LHCN-M2 (cell line): ENCODE results near the gene ACOT8. TPM values are rescaled to one million over a fixed set of nuclear protein-coding genes. Genes with fewer than 3 reads are reported as not detected.
A peak's percentile ranks its signal among the peaks of the same experiment; 100 is the strongest.
"Not testable (repeated sequence)": the region's sequence is repeated elsewhere in the genome, so short reads cannot be mapped to it uniquely, and the experiment has no call there.

Experiments used
- DNase-seq: peaks from one replicate; pipeline ENCODE4 v3.0.0-alpha.2; 2012; ENCODE audit warnings: low read depth
- total RNA-seq: library from RNA; depleted of rRNA; stranded (reverse); fragments of >200 nt; gene quantifications from 2 replicates; pipeline ENCODE4 v1.2.3, GENCODE V29; 2014

ACOT8 gene
- total RNA-seq, 1 experiment from 2014 or later, result 46.6 TPM

DNA sequence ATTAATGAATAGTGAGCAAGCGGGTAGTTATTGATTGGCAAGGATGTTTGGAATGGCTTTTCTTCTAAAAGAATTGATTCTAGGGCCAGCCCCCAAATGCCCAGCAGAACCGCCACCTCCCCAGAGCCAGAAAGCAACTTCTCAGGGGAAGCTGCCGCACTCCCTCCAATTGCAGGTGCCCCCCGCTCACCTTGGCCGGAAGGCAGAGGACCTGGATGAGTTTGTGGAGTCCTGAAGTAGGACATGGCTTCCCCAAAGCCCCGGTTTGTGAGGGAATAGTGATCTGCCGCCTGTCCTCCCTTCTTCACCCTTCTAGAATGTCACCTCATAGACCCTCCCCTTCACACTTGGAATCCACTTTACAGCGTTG lies 30.1 kb upstream of the ACOT8 start, which contains the start of gene SPATA25:
TSS of gene SPATA25 (minus strand) at position 277 of the 370 bp plus-strand sequence. CDS start at position 245, 32 bp downstream.
- no peak for DNase-seq

DNA sequence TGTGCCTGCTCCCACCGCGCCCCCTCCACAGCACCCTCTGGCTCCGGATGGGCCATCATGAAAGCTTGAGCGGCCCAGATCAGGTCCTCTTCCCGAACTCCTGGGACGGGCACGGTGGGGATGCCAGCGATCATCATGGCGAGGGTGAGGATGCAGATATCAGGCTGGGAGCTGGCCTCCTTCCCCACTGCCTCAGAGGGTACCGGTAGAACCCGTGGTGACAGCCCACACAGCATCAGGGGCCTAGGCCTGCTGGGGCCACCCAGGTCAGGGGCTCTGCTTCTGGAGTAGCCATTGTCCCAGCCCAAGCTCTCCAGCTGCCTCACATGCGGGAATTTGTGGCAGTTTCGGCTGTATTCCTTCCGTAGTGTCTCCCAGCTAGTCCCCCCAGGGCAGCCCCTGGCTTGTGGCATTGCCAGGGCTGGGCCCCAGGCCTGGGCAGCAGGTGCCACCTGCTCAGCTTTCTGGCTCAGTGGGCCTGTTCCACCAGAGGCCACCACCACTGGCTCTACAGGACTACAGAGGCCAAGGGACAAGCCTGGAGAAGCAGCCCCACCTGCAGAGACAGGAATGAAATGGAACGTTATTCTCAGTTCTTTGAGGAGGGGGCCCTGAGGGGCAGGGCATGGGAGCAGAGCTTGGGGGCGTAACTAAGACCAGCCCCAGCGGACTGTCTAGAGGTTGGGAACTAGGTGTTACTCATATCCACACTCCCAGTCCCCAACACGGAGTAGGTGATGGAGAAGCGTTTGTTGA lies 29.6 kb upstream of the ACOT8 start:
- no peak for DNase-seq

DNA sequence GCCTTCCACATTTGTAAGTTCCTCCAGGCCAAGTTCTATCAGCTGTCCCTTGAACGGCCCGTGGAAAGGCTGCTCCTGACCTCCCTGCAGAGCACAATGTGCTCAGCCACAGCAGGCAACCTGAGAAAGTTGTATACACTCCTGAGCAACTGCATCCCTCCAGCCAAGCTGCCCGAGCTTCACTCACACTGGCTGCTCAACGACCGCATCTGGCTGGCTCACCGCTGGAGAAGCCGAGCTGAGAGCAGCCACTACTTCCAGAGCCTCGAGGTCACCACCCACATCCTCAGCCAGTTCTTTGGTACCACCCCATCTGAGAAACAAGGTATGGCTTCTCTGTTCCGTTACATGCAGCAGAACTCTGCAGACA lies 25.9 kb upstream of the ACOT8 start:
- DNase-seq, result no peak

DNA sequence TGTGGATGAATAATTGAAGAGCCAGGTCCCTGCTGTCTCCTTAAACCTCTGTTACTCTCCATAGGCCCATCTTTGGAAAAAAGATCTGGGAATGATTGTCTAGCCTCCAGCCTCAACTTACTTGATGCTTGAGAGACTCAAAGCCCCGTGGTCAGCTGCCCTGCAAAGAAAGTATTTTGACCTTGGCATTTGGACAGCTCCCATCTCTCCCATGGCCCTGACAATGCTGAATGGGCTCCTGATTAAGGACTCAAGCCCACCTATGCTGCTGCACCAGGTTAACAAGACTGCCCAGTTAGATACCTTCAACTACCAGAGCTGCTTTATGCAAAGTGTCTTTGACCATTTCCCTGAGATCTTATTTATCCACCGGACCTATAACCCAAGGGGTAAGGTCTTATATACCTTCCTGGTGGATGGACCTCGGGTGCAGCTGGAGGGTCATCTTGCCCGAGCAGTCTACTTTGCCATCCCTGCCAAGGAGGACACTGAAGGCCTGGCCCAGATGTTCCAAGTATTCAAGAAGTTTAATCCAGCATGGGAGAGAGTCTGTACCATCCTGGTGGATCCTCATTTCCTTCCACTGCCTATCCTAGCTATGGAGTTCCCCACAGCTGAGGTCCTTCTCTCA lies 25.4 kb upstream of the ACOT8 start:
- DNase-seq, result no peak

DNA sequence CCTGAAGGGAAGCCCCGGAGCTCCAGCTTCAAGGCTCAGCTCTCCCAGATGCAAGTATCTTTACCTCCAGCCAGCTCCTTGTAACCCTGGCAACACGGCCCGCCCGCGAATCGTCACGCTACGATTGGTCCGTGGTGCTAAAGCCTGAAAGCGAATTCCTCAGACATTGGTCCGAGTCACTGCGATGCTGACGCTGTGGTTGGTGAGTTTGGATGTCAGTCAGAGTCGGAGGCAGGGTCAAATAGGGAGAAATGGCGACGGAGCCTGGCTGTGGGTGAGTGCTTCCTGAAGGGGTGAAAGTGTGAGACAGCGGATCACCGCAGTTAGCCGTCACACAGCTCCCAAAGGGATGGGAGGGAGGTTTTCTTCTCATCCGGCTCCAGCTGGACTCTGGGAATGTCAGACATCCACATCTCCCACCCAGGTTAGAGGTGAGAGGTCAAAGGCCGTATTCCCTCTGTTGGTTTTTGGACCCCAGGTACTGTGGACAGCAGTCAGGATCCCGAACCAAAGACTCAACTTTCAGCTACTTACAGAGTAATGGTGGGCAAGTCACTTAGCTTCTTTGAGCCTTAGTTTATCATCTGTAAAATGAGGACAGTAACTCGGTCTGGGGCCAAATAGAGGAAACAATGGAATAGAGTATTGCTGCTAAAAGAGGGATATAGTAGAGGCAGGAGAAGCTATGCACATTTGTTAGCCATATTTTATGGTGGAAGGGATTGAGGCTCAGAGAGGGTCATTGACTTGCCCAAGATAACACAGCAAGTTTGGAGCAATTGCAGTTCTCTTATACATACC lies 24.0 kb upstream of the ACOT8 start, which contains the start of gene ZSWIM1:
TSS of gene ZSWIM1 (plus strand) at position 240 of the 801 bp plus-strand sequence. CDS start 1,366 bp downstream, outside the sequence.
- DNase-seq, result peak; percentile 99

DNA sequence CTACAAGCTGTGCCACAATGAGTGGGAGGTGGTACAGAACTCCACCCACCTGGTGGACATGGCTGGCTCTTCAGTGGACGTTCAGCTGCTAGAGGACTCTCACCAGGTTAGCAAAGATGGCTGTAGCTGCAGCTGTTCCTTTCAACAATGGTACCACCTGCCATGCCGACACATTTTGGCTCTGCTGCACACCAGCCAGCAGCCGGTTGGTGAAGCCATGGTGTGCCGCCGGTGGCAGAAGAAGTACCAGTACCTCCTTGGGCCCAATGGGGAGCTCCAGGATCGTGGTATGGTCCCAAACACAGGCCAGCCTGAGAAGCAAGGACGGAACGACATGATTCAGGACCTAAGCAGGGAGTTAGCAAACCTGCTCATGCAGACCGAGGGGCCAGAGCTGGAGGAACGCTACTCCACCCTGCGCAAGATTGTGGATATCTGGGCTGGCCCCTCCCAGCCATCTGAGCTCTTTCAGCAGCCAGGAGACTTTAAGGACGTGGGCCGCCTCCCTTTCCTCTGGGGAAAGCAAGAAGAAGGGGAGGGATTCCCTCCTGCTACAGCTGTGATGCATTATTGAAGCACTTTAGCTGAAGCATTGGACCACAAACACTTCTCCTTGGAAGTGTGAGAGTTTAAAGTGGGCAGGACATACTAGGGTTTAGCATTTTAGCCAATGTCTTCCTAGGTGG lies 21.0 kb upstream of the ACOT8 start:
- DNase-seq, result no peak

DNA sequence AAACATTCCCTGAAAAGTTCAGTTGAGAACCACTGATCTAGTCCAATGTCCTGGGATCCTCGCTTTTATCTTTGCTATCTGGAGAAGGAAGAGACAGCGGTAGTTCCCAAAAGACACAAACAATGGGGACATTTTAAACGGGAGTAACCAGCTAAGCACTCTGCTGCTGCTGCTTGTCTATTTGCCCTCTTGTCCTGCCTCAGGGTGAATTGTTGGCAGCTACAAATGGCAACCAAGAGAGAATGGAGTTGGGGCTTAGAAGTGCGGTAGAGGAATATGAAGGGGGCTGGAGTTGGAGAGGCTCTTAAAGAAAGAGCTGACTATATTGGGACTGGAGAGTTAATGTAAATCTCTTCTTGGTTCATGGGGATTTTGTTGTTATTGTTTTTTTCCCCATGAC lies 17.4 kb upstream of the ACOT8 start:
- DNase-seq, result no peak

DNA sequence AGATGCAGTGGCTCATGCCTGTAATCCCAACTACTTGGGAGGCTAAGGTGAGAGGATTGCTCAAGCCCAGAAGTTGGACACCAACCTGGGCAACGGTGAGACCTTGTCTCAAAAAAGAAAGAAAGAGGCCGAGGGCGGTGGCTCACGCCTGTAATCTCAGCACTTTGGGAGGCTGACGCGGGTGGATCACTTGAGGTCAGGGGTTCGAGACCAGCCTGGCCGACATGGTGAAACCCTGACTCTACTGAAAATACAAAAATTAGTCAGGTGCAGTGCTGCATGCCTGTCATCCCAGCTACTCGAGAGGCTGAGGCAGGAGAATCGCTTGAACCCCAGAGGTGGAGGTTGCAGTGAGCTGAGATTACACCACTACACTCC lies 16.9 kb upstream of the ACOT8 start:
- DNase-seq, result not testable (repeated sequence)

DNA sequence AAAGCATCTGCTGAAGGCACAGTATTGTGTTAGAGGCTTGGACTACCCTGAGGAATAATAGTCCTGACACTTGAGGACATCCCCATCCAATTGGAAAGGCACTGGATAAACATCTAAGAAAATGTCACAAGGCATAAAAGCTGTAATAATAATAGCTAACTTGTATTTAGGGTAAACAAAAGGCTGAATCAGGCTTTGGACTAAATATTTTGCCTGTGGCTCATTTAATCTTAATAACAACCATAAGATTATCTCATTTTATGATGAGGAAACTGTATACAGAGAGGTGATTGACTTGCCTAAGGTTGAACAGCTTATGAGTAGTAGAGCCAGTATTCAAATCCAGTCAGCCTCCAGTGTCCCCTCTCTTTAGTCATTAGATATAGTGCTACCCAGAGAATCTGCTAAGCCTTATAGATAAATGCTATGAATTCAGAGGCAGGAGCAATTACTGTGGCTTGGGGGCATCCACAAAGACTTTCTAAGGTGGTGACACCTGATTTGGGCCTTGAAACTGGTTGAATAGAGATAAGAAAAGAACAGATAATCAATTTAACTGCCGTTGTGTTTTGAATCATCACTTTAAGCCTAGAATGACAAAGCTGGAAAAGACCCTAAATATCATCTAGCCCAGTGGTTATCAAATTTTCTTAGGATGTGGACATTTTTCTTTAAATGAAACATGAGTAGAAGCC lies 16.4 kb upstream of the ACOT8 start:
- no peak for DNase-seq

DNA sequence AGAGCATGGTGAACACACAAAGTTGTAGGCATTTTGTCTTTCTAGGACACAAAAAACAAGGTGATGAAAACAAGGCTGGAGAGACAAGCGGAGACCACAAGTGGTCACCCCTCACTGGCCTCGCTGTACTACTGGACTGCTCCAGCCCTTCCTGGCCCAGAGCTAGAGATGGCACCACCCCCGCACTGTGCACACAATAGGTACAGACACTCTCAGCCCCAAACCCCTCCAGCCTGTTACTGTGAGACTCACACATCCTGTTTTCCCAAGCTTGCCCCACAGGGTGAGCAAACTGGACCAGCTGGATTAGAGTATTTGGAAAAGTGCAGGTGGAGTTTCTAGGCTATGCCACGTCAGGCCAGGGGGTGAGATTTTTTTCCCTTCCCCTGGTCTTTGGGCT lies 15.4 kb upstream of the ACOT8 start:
- DNase-seq, result no peak

DNA sequence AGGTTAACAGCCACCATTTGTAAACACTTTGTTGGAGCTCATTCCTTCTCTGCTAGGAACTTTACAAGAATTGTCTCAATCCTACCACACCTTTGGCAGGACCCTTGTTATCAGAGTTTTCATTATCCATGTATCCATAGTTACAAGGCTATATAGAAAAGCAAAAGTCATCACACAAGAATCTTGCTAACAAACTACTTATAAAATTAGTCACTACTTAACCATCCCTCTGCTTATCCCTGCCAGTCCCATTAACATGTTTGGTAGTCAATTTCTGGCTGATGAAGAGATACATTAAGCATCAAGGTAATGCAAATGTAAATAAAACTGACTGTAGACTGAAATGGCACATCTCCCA lies 10.6 kb upstream of the ACOT8 start:
- DNase-seq, result peak; percentile 38

DNA sequence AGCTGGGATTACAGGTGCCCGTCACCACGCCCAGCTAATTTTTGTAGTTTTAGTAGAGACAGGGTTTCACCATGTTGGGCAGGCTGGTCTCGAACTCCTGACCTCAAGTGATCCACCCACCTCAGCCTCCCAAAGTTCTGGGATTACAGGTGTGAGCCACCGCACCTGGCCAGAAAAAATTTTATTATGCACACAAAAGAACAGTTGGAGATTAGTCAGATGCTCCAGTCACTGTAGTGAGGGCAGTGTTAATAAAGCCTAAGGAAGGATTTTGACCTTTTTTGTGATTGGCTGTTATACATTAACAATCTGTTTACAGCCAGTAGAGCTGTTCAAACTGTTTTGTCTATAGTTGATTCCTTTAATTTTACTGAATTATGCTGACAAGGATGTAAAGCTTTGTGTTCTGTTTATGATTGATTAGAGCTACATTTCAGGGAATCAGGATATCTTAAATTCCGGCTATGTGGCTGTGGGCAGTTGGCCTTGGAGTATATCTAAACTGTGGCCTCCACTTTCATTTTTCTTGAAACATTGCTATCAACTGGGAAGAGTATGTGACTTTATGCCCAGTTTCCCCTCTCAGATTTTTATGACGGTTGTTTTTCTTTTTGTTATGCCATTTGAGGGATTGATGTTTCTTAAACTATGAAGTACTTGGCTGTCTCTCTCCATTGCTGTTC lies 10.1 kb upstream of the ACOT8 start:
- no peak for DNase-seq

DNA sequence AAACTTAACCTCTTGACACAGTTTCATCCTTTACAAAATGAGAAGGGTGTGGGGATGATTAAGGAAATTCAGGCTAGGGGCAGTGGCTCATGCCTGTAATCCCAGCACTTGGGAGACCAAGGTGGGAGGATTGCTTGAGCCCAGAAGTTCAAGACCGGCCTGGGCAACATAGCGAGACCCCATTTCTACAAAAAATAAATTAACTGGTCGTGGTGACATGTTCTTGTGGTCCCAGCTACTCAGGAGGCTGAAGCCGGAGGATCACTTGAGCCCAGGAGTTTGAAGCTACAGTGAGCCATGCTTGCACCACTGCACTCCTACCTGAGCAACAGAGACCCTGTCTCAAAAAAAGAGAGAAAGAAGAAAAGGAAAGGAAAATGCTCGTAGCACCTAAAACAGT lies 9.3 kb upstream of the ACOT8 start:
- no peak for DNase-seq

DNA sequence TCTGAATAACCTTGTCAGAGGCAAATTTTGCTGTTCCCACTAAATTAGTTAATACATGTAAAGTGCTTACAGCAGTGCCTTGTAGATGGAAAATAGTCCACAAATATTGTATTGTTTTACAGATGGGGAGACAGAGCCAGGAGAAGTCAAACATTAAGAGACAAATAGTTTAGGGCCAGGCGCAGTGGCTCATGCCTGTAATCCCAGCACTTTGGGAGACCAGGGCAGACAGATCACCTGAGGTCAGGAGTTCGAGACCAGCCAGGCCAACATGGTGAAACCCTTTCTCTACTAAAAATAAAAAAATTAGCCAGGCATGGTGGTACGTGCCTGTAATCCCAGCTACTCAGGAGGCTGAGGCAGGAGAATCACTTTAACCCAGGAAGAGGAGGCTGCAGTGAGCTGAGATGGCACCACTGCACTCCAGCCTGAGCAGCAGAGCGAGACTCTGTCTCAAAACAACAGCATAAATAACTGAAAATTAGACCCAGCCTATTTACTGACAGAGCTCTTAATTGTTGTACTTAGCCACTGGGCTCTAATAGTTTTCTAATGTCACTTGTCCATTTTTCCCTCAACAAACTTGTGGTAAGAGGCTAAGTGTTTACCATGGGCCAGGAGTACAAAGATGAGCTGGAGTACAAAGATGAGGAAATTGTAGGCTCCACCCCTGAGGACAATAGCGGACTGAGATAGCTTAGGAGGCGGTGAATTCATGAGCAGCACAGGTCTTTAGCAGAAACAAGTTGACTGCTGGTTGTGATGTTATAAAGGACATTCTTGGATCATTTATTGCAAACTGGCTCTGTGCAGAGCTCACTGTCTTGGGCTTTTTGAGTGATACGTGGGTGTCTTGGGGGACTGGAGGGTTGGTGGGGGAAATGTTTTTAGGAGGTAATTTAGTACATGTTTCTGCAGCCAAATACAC lies 6.6 kb upstream of the ACOT8 start:
- DNase-seq, result no peak

DNA sequence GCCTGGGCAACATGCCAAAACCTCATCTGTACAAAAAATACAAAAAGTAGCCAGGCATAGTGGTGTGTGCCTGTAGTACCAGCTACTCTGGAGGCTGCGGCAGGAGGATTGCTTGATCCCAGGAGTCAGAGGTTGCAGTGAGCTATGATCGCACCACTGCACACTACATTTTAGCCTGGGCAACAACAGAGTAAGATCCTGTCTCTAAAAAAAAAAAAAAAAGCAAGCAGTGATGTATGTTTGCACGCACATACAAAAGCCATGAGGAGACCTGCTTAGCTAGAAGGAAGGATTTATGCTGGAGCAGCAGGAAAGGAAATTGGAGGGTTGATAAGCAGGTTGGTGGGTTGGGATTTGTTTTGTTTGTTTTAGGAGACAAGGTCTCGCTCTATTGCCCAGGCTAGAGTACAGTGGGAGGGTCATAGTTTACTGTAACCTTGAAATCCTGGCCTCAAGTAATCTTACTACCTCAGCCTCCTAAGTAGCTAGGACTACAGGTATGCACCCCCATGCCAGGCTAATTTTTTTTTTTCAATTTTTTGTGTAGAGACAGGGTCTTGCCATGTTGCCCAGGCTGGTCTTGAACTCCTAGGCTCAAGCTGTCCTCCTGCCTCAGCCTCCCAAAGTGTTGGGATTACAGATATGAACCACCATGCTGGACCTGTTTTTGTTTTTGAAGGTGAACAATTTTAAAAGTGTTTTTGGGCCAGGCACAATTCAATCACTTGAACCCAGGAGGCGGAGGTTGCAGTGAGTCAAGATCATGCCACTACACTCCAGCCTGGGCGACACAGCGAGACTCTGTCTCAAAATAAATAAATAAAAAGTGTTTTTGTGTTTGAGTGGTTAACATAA lies 4.3 kb upstream of the ACOT8 start:
- no peak for DNase-seq

DNA sequence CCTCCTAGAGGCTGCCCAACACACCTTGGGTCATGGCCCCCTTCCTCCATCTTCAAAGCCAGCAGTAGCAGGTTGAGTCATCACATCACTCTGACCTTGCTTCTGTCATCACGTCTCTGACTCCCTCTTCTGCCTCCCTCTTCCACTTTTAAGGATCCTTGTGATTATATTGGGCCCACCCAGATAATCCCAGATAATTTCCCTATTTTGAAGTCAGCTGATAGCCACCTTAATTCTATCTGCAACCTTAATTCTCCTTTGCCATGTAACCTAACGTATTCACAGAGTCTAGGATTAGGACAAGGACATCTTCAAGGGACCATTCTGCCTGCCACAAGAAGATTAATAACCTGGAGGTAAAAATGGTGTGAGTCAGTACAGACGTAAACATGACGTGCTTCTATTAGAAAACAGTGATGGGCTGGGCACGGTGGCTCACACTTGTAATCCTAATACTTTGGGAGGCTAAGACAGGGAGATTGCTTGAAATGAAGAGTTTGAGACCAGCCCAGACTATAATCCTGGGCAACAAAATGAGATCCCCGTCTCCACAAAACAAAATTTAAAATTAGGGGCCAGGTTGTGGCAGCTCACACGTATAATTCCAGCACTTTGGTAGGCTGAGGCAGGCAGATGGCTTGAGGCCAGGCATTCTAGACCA lies 3.5 kb upstream of the ACOT8 start:
- DNase-seq, result no peak

DNA sequence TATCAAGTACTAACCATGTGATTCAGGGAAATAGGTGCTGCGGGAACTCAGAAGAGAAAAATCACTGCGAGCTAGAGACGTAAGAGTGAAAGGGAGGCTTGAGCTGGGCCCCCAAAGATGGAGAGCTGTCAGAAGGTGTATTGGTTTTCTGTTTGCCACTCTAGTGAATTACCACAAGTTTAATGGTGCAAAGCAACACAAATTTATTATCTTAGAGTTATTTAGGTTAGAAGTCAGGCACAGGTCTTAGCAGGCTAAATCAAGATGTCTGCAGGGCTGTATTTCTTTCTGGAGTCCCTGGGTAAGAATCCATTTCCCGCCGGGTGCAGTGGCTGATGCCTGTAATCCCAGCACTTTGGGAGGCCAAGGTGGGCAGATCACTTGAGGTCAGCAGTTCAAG lies 2.7 kb upstream of the ACOT8 start:
- DNase-seq, result no peak

DNA sequence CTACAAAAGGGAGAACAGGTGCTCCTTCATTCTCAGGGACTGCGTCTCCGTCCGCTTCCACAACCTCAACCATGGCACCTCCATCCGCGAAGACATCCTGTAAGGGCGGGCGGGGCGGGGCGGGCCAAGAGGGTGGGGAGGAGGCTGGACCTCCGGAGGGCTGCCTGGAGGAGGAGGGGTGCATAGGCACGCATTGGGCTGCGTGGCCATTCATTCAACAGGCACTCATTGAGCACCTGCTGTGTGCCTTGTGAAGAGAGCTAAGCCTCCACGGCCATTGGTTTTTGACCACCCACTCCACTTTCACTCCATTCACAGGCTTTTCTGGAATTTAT lies 657 bp upstream of the ACOT8 start:
- DNase-seq, result no peak
